Fibroblast of mammary gland (primary cell): ENCODE data around the gene BDKRB2.

Experiments used
- DNase-seq: peaks from one replicate; pipeline ENCODE4 v3.0.0-alpha.2; 2010; ENCODE audit warnings: low read depth
- H3K4me3 ChIP-seq: 2 replicates; pipeline ENCODE4 v1.5.1; 2011; ENCODE audit warnings: low read depth, mild to moderate bottlenecking, low read length, moderate library complexity; ENCODE audit not compliant: control insufficient read depth
- CTCF ChIP-seq: conservative IDR thresholded peaks from 2 replicates; pipeline ENCODE4 v1.5.1; 2011; ENCODE audit warnings: low read depth, low read length, inconsistent platforms; ENCODE audit not compliant: control insufficient read depth, insufficient read depth

The BDKRB2 gene

DNA sequence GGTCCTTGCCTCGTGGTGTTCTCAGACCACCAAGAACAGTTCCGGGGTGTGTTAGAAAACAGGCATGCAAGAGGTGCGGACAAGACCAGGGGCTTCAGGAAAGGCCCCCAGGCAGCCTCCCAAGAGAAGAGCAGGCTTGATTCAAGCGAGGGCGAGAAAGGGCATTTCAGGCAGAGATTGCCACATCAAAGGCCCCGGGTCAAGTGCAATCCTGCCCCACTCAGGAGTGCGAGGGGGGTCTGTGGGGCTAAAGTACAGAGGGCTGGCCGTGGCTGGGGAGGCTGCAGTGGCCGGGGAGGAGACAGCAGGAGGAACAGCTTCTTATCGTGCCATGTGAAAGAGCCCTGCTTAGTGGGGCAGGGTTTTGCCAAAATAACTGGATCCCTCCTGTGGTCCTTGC lies 2.7 kb upstream of the BDKRB2 start:
- H3K4me3 ChIP-seq = no peak overlapping the region
- TF ChIP-seq CTCF = no peak
- DNase-seq = no peak

- no peak for TF ChIP-seq CTCF
- H3K4me3 ChIP-seq = no peak overlapping the region
- DNase-seq = no peak
These were observed 2.1 kb upstream of the BDKRB2 start for GRCh38 chr14:96202441-96203094.

GRCh38 chr14:96203116-96203515 lies 1.5 kb upstream of the BDKRB2 start:
- H3K4me3 ChIP-seq = no peak overlapping the region
- no peak for TF ChIP-seq CTCF
- DNase-seq = no peak

DNA sequence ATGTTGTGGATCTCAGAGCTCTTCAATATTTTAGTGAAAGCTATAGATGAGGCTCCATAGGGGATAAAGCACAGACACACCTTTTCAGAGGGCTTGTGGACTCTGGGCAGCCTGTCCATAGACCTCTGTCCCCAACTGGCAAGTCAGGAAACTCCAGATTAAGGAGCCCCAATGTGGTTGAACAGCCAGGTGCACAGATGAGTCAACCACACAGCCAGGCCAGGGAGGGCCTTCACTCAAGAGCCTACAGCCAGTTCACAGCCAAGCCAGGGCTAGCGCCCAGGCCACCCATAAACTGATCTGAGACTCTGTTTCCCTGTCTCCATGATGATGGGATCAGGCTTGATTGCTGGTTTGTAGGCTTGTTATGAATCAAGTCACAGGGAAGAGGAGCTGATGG lies 1.0 kb upstream of the BDKRB2 start:
- DNase-seq = no peak
- no peak for TF ChIP-seq CTCF
- no peak overlapping the region for H3K4me3 ChIP-seq

DNA sequence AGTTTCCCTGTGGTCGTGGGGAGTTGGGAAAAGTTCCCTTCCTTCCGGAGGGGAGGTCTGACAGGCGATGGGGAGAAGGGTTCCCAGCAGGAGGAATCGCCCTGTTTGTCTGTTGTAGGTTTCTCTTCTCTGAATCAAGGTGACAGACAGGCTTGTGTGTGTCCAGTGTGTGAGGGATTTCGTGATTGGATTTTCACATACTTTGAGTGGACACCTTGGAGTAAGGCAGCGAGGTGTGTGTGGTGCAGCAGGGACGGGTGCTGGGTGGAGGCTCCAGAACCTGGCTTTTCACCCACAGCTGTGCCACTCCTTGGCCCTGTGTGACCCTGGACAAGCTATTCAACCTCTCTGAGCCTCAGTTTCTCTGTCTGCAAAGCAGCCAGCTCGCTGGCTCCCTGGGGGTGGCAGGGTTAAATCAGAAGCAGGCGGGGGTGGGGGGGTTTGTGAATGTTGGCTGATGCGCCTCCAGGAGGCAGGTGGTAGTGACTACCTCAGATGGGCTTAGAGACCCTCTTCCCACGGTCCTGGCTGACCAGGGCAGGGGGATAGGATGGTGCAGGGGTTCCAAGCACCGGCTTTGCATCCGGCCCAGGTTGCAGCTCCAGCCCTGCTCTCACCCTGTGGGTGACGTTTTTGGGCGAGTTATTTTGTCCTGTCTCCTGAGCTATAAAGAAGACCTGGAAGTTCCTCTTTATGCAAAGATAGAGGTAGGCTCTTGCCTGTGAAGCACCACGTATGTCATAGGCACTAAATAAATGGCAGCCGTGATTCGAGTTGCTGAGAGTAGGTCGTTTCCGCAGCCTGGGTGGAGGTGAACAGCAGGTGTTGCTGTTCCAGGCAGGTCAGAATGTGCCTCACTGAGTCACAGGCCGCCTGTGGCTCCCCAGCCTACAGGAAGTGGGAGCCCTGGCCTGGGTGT lies 679 bp downstream of the BDKRB2 start:
- peak overlapping the region; percentile 73 for H3K4me3 ChIP-seq
- no peak for TF ChIP-seq CTCF
- no peak for DNase-seq

- H3K4me3 ChIP-seq = peak overlapping the region; percentile 73
- TF ChIP-seq CTCF = no peak
These were observed 1.3 kb downstream of the BDKRB2 start for GRCh38 chr14:96205978-96206360.

GRCh38 chr14:96206461-96206860 lies 1.8 kb downstream of the BDKRB2 start:
- DNase-seq = no peak
- peak overlapping the region; percentile 73 for H3K4me3 ChIP-seq
- no peak for TF ChIP-seq CTCF

More at GRCh38 chr14:96205978-96206360, 1.3 kb downstream of the BDKRB2 start:
- DNase-seq = no peak
